GM18507 (cell line): ENCODE data around the gene B3GAT1.

Experiments
- DNase-seq: peaks from one replicate; pipeline ENCODE4 v3.0.0; 2011; ENCODE audit warnings: low read depth; ENCODE audit not compliant: insufficient read length; ENCODE audit errors: extremely low spot score
- FAIRE-seq: peaks from 2 replicates; lab custom pipeline; 2011; peaks lifted over from hg19 to GRCh38; lab: Jason Lieb, UNC

Gene B3GAT1

DNA sequence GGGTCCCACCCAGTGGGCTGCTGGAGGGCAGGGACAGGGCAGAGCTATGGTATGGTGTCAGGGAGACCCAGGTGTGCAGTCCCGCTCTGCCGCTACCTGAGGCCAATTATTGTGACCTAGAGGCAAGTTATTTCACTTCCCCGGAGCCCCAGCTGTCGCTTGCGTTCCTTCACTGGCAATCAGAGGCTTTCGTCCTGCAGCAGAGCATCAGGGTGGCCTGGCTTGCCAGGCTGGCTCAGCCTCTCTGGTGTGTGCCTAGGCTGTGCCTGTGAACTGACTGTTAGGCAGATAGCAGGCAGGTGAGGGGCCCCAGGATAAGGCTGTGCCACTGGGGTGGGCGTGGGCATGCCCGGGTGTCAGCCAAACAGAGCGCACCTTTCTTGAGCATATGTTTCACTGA is 48.9 kb downstream of the B3GAT1 start:
- FAIRE-seq: no peak

DNA sequence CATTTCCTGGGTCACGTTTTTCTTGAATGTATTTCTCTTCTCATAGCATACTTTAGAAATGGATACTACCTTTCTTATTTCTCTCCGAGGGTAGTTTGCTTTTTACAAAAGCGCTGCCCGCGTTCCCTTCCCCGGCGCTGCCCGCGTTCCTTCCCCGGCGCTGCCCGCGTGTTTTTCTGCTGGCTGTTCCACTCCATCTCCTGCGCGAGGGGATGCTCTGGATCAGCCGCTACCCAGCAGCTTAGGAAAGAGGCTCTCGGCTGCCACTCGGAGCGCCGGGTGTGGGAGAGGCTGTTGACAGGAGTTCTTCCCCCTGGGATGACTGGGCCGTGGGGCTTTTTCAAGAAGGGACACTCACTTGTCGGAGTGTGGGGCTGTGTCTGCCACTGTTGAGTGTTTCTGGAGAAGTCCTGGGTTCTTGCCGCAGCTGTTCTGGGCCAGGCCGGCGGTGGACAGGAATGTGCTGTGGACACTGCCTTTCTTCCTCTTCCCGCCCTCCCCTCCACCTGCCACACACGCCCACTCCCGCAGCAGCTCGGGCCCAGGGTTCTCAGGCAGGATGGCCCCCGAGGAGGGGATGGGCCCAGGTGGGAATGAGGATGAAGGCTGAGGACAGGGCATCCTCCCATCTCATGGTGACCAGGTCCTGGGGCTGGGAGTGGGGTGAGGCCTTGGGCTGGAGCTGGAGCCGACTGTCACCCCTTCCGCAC is 49.7 kb downstream of the B3GAT1 start:
- FAIRE-seq (no peak), DNase-seq (no peak)

More for the DNA sequence above, 48.9 kb downstream of the B3GAT1 start:
- no peak for DNase-seq

DNA sequence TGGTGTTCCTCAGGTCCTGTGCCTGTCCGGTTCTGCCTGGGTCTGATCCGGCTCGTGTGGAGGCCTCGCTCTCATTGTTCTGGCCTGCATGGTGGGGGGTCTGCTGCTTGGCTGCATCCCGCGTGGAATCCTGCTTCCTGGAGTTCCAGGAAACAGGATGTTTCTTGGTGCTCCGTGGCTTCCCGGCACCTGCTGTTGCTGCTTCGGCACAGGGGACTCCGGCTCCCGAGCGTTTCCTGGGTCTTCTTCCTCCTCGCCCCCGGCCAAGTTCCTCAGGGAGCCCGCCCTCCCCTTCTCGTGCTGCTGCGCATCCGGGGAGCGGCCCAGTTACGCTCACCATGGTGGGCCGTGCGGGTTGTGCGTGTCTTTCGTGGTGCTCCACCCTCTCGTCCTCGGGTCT is 50.4 kb downstream of the B3GAT1 start:
- FAIRE-seq: no peak
- DNase-seq: no peak

DNA sequence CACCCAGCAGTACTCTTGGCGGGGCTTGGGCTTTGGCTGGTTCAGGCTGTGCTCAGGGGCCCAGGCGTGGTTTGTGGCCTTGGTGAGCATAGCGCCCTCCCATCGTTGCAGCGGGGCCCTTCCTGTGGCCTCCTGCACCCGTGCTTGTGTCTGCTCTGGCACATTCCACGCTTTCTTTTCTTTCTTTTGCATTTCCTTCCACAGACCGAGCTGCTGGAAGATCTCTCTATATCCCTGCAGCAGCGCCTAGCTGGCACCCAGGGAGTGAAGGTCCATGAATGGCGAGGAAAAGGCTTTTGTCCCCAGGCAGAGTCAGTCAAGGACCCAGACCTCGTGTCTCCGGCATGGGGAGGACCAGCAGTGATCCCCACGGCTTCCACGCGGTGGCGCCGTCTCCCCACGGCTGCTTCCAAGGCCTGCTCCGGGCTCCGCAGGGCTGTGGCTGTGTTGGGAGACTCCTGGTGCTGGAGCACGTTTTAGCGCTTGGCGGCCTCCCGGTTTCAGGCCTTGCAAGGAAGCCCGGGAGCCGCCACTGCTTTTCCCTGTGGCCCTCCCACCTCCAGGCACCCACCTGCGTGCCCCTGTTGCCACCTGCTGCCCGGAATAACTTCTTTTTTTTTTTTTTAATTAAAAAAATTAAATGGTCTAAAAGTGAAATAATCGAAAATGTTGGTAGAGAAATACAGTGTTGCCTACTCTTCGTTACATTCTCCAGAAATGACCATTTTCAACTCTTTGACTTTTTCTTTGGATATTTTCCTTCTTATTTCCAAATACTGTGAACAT is 51.8 kb downstream of the B3GAT1 start:
- no peak for FAIRE-seq

DNA sequence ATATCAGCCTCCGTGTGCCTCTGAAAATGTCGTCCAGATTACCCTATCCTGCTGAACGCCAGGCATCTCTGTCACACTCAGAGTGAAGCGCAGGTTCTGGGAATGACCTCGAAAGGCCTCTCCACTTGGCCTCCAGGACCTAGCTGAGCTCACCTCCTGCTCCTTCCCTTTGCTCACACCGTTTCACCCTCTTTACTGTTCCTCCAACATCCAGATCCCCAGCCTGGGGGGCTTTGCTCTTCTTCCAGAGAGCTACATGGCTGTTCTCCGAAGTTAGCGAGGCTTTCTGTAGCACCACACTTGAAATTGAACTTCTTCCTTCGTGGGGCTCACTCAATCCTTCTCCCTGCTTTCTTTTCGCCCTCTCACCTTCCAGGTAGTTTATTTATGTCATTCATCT is 52.4 kb downstream of the B3GAT1 start:
- FAIRE-seq (no peak), DNase-seq (no peak)

More for the DNA sequence above, 51.8 kb downstream of the B3GAT1 start:
- peak; percentile 55 for DNase-seq

DNA sequence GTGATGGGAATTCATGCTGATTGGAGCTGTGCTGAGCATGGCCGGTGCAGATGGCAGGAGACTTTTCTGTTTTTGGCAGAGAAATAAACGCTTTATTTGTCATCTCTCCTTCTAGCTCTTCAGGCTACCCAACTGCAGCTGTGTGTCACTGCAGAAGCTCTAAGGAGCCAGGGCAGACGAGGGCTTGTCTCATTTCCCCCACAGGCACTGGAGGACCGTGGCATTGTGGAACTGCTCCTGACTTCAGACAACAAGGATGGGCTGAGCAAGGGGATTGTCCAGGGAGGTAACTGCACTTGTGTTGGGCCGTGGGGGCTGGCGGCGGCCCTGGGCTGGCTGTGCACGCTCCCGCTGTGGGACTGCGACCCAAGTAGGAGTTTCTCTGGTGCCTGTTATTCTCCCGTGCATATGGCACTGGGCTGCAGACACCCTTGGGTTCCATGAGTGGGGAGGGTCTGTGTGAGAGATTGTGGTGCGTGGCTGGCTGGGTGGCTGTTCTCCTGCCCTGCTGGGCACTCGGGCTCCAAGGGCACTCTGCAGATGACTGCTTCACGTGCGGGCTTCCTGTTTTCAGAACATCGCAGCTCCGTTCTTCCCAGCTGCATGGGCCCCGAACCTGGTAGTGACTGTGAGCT is 53.1 kb downstream of the B3GAT1 start:
- DNase-seq (no peak), FAIRE-seq (no peak)

DNA sequence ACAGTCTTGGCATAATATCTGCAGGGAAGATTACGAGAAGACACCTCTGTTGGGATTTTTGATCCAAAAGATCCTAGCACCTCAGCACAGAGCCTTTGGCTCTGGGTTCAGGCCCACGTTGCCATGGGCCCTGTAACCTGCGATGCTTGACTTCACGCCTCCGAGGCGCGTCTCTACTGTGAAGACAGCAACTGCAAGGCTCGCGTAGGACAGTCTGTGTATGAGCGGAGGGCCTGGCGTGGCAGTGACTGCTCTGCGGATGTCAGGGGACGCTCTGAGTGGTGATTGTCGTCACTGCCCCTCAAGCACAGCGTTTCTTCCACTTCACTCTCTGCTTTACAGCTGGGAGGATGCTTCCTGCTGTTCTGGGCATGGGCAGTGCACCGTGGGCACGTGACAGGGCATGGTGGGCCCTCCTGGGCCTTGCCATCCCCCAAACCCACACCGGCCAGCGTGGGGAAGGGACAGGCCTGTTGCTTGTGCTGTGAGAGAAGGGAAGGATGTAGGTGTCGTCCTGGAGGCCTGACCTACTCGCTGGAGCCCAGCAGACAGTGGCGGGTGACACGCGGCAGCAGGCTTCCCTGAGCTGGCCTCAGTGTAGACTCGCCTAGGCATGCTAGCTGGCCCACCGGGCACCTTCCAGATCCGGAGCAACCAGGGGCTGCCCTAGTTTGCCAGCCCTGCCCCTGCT is 53.7 kb downstream of the B3GAT1 start:
- FAIRE-seq: no peak
- no peak for DNase-seq

DNA sequence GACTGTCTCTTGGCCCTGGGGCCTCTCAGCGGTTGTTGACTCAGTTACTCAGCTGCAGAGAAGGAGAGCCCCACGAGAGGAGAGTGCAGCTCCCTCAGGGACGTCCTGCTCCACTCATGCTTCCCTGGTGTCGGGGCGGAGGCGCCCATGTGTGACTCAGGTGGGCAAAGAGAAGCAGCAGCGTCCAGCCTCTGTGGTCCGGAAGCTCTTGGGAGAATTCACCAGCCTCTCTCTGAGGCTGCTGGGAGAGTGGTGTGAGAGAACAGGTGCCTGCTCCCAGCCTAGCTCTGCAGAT is 54.5 kb downstream of the B3GAT1 start:
- FAIRE-seq: no peak

DNA sequence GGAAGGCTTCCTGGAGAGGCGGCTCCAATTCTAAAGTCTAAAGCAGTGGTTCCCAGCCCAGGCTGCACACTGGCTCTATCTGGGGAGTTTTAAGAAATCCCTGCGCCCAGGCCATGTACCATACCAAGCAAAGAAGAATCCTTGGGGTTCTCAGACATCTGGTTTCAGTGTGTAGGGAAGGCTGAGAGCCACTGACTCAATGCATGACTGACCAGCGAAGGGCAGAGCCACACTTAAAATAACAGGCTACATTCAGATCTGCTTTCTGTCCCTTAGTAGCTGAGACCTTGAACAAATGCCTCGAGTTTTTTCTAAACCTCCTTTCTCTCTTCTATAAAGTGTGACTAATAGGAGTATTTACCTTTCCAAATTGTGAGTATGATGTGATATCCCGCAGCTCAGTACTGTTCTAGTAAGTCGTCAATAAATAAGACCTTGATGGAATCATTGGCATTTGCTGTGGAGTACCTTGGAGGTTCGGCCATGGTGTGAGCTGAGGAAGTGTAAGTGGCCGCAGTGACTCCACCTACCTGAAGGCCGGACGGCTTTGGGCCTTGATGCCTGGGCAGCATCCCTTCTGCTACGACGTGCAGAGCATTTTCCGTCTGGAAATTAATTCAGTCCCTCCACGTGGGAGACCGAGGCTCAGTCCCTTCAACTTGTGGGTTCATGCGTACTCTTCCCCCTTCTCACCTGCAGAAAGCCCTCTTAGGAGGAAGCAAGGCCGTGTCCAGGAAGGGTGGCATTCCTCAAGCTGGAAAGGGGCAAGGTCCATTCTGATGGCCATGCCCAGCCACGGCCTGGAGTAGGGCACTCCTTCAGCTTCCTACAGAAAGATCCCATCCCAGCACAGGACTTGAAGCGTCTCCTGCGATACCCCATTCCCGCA is 55.1 kb downstream of the B3GAT1 start:
- FAIRE-seq (no peak), DNase-seq (no peak)

More for the DNA sequence above, 54.5 kb downstream of the B3GAT1 start:
- no peak for DNase-seq

DNA sequence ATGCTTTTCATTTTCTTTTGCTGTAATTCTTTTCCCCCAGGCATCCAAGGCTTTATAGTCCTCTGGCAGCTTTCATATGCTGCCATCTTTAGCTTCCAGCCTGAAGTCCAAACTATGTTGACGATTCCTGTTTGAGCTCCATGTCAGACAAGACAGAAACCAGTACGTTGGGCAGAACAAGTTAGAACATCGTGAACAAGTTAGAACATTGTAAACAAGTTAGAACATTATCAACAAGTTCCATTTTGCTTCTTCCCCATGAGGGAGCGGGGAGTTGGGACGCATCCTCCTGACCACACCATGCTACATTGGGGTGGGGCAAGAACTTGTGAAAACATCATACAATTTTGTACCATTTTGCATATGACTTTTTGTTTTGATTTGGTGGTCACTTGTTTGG is 56.4 kb downstream of the B3GAT1 start:
- DNase-seq: no peak
- FAIRE-seq: no peak

DNA sequence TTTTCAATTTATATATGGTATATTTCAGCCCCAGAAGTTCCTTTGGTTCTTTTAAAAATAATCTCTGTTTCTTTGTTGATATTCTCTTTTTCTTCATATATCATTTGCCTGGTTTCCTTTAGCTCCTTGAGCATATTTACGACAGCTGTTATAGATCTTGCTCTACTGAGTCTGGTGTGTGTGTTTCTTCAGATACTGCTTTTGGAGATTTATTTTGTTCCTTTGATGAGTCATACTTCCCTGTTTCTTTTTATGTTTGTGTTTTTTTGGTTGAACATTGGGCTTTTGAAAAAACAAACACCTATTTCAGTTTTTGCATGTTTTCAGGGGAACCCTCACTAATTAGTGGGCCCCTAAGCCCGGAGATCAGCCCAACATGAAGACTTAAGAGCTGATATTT is 56.9 kb downstream of the B3GAT1 start:
- DNase-seq (no peak), FAIRE-seq (no peak)

DNA sequence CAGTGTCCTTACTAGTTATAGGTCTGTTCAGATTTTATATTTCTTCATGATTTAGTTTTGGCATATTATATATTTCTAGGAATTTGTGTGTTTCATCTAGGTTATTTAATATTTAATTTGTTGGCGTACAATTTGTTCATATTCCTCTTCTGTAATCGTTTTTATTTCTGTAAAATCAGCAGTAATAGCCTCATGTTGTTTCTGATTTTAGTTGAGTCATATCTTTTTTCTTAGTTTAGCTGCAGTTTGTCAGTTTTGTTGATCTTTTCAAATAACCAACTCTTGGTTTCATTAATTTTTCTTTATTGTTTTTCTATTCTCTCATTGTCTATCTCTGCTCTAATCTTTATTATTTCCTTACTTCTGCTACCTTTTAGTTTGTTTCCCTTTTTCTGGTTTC is 59.9 kb downstream of the B3GAT1 start:
- DNase-seq (no peak), FAIRE-seq (no peak)

DNA sequence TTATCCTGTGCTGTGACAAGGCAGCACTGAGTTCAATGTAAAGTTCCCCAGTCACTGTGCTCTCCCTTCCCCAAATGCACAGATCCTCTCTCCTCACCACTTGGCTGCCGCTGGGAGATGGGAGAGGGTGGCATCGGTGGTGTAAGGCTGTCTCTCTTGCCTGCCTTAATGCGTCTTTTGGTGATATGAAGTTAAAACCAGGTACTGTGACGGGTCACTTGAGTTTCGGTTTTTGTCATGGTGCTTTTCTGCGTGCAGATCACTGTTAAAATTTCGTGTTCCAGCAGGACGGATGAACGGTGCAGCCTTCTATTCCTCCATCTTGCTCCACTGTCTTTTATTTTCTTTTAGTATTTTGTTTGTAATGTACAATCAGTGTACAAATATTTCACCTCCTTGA is 61.7 kb downstream of the B3GAT1 start:
- DNase-seq (no peak), FAIRE-seq (peak; percentile 74)

DNA sequence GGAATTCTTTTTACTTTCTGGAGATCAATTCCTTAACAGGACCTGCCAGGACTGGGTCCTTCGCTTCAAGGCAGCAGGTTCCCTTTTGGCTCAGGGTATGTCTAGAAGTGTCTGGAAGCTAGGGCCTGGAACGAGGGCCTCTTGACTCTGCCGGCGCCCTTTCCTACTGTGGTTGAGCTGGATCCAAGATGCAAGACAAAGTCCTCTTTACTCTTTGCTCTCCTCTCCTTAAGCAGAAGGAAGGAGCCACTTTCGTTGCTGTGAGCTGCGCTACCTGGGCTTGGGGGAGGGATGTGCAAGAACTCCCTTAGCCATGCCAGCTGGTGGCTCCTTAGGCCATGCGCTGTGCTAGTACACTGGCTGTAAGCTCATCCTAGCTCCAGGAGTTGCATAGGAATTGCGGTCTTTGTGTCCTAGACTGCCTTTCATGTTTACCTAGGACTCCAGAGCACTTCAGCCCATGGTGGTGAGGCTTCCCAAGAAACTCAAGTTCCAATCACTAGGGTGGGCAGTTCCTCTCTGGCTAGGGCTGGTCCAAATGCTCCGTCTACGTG is 62.2 kb downstream of the B3GAT1 start:
- DNase-seq: no peak
- no peak for FAIRE-seq

DNA sequence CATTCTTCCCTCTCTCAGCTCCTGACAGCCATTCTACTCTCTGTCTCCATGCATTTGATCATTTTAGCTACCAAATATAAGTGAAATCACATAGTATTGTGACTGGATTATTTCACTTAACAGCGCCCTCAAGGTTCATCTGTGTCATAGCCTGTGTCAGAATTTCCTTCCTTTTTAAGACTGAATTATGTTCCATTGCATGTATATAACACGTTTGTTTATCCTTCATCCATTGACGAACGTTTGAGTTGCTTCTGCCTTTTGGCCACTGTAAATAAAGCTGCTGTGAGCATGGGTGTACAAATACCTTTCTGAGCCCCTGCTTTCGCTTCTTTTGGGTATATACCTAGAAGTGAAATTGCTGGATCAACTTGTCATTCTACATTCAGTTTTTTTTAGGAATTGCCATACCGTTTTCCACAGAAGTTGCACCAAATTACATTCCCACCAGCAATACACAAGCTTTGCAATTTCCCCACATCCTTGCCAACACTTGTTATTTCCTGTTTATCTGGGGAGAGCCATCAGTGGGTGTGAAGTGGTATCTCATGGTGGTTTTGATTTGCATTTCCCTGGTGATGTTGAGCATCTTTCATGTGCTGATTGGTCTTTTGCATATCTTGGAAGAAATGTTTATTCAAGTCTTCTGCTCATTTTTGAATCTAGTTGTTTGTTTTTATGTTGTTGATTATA is 62.8 kb downstream of the B3GAT1 start:
- peak; percentile 84 for FAIRE-seq
- no peak for DNase-seq

DNA sequence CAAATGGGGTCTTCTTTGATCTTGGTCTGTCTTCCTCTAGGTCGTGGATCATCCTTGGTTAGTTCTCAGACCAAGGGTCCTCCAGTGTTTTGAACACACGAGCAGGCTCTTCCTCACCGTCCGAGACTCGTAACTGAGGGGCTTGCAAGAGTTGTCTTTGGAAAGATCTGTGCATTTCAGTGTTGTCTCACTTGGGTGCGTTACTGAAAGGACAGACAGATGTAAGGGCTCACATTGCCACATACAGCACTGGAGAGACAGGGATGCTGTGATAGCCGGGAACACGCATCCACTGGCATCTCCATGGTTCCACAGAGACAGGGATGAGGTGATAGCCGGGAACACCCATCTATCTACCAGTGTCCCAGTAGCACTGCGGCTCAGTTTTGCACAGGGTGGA is 64.6 kb downstream of the B3GAT1 start:
- DNase-seq: no peak
- no peak for FAIRE-seq

DNA sequence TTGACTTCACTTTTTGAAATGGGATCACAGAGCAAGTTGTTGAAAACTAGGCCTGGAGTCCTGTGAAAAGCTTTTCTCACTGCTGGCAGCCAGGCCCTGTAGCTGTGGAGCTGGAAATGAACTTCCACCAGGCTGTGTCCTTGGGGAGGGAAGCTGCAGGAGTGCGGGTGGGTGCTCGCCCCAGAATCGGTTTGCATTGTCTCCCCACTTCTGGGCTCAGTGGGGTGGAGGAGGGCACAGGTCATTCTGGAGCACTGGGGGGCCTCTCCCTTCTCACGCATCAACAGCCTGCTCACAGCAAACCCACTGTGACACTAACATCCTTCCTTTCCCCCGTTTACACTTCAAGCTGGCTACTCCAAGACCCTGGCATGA is 65.1 kb downstream of the B3GAT1 start:
- no peak for DNase-seq
- no peak for FAIRE-seq

DNA sequence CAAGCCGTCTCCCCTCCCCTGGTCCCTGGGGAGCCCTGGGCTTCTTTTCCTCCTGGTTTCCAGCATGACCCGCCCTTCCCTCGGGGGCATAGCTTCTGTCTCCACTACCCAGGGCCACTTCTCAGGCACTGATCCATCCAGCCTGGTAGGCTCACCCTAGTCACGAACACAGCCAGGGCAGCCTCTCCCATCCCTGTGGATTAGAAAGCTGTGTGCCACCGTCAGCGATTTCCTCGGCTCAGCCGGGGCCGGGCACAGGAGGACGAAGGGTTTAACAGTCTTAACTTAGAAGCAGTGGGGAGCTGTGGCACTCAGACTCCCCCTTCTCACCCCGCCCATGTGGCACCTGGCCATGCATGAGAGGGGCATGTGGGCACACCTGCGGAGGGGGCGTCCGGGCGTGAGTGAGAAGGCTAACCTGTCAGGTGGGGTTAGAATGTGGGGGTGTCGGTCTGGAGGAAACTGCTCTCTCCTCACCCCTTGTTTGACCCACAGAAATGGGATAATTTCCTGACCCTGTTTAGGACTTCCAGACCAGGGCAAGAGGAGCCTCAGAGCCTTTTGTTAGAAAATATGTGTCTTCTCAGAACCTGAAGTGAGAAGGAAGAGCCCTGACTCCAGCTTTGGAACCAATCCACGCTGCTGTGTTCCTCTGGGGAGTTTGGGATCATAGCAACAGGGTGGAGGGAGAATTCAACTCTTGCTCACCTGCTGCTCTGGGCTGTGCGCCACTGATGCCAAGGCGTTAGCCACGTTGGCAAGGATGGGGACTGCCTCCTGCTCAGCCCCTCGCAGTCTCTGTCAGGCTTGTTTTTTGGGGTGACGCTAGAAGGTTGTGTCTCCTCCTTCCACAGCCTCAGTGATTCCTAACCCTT is 65.7 kb downstream of the B3GAT1 start:
- FAIRE-seq: no peak
- no peak for DNase-seq
